Keratinocyte (primary cell): ENCODE results near the gene ZSCAN31.
"Not testable (repeated sequence)": the region's sequence is repeated elsewhere in the genome, so short reads cannot be mapped to it uniquely, and the experiment has no call there.

Experiments
- EZH2 ChIP-seq: IDR thresholded peaks from one replicate; pipeline ENCODE4 v1.6.1; 2012; ENCODE audit warnings: inconsistent platforms, mild to moderate bottlenecking, low read length, moderate library complexity
- TF ChIP-seq, protein P1 (sequence below), 3 experiments: IDR thresholded peaks in 1 of 3; conservative IDR thresholded peaks in 1 of 3; optimal IDR thresholded peaks in 1 of 3; 2 replicates in 2 of 3; 3 replicates in 1 of 3; pipeline versions ENCODE3 to v1.5.1; 2011; ENCODE audit warnings: low read length in 3 of 3, mild to moderate bottlenecking in 3 of 3, moderate library complexity in 2 of 3, control low read depth in 1 of 3, inconsistent platforms in 1 of 3; ENCODE audit not compliant: insufficient read depth in 2 of 3; ENCODE audit errors: extremely low read depth in 1 of 3

DNA sequence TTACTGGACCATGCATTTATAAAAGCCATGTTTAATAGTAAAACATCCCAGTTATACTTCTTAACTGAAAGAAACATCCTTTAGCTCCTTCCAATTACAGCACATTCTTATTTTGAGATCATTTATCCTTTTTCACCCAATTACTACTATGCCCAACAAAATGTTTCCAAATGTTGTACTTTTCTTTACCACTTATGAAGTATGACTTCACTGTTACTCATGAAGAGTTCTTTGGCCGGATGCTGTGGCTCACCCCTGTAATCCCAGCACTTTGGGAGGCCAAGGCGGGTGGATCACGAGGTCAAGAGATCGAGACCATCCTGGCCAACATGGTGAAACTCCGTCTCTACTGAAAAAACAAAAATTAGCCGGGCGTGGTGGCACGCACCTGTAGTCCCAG, 18.1 kb downstream of the ZSCAN31 start:
- TF ChIP-seq, protein P1, sequence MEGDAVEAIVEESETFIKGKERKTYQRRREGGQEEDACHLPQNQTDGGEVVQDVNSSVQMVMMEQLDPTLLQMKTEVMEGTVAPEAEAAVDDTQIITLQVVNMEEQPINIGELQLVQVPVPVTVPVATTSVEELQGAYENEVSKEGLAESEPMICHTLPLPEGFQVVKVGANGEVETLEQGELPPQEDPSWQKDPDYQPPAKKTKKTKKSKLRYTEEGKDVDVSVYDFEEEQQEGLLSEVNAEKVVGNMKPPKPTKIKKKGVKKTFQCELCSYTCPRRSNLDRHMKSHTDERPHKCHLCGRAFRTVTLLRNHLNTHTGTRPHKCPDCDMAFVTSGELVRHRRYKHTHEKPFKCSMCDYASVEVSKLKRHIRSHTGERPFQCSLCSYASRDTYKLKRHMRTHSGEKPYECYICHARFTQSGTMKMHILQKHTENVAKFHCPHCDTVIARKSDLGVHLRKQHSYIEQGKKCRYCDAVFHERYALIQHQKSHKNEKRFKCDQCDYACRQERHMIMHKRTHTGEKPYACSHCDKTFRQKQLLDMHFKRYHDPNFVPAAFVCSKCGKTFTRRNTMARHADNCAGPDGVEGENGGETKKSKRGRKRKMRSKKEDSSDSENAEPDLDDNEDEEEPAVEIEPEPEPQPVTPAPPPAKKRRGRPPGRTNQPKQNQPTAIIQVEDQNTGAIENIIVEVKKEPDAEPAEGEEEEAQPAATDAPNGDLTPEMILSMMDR (optimal IDR thresholded peaks at IDR 0.05 in 1 of 3, IDR thresholded peaks at IDR 0.05 in 1 of 3, conservative IDR thresholded peaks at IDR 0.05 in 1 of 3; ENCODE audit: extremely low read depth in 1 of 3, insufficient read depth in 2 of 3, low read length in 3 of 3) = not testable (repeated sequence)
- not testable (repeated sequence) for TF ChIP-seq EZH2
